SK-N-SH (cell line): ENCODE measurements around the gene RNF157. TPM values are rescaled to one million over a fixed set of nuclear protein-coding genes. Genes with fewer than 3 reads are reported as not detected.

Experiments used
- CTCF ChIA-PET: fragments of 300-600, 350-600 bp; formaldehyde crosslinking; extraction: SDS; loops from one replicate; lab custom pipeline; 2021; lab: Yijun Ruan, JAX
- POLR2A ChIA-PET: fragments of 350-600 bp; sonication (Branson Sonifier 250); formaldehyde crosslinking; extraction: SDS; loops from one replicate; lab custom pipeline; 2020; ENCODE audit warnings: antibody characterized with exemption, inconsistent platforms; lab: Yijun Ruan, JAX
- DNase-seq: peaks from one replicate; pipeline ENCODE4 v3.0.0; 2012
- H2AFZ ChIP-seq: fragments of 200-600 bp; sonication (generic); 2 replicates; pipeline ENCODE4 v1.8.1; 2016; ENCODE audit warnings: antibody characterized with exemption, mild to moderate bottlenecking, low read depth
- H3F3A ChIP-seq: fragments of 200-600 bp; sonication (generic); replicated peaks from 2 replicates; pipeline ENCODE3; 2016; ENCODE audit warnings: antibody characterized with exemption, mild to moderate bottlenecking; ENCODE audit not compliant: insufficient read depth
- H3K27ac ChIP-seq, 2 experiments: fragments of 200-500 bp in 1 of 2; fragments of 200-600 bp in 1 of 2; sonication (Bioruptor generic) in 1 of 2; sonication (generic), shearing (Covaris generic) in 1 of 2; 2 replicates each; pipeline versions ENCODE4 v1.5.1 to v1.6.1; 2014 to 2016; ENCODE audit warnings: low read depth in 2 of 2, inconsistent platforms in 1 of 2, low read length in 1 of 2, mild to moderate bottlenecking in 1 of 2, mixed read lengths in 1 of 2
- H3K27me3 ChIP-seq: fragments of 200-600 bp; sonication (generic), shearing (Covaris generic); 2 replicates; pipeline ENCODE4 v1.6.1; 2016; ENCODE audit warnings: mixed run types; ENCODE audit not compliant: insufficient read depth
- H3K36me3 ChIP-seq, 2 experiments: fragments of 200-500 bp in 1 of 2; fragments of 200-600 bp in 1 of 2; sonication (Bioruptor generic) in 1 of 2; sonication (generic) in 1 of 2; replicated peaks in 1 of 2; 2 replicates each; pipeline versions ENCODE3 to v1.5.1; 2014 to 2016; ENCODE audit warnings: low read length in 1 of 2, mild to moderate bottlenecking in 1 of 2; ENCODE audit not compliant: insufficient read depth in 2 of 2, control insufficient read depth in 1 of 2
- H3K4me1 ChIP-seq, 2 experiments: fragments of 200-500 bp in 1 of 2; fragments of 200-600 bp in 1 of 2; sonication (Bioruptor generic) in 1 of 2; sonication (generic), shearing (Covaris generic) in 1 of 2; 2 replicates each; pipeline versions ENCODE4 v1.5.1 to v1.6.1; 2014 to 2016; ENCODE audit warnings: low read depth in 1 of 2, low read length in 1 of 2, mixed run types in 1 of 2; ENCODE audit not compliant: insufficient read depth in 2 of 2, control insufficient read depth in 1 of 2
- H3K4me2 ChIP-seq: fragments of 200-600 bp; sonication (generic), shearing (Covaris generic); 2 replicates; pipeline ENCODE4 v1.6.1; 2017; ENCODE audit warnings: mixed run types
- H3K4me3 ChIP-seq, 2 experiments: fragments of 200-500 bp in 1 of 2; fragments of 200-600 bp in 1 of 2; sonication (Bioruptor generic) in 1 of 2; sonication (generic), shearing (Covaris generic) in 1 of 2; 2 replicates each; pipeline versions ENCODE4 v1.5.1 to v1.8.1; 2014 to 2016; ENCODE audit warnings: low read depth in 2 of 2, inconsistent platforms in 1 of 2, low read length in 1 of 2, mild to moderate bottlenecking in 1 of 2, mixed read lengths in 1 of 2, moderate library complexity in 1 of 2
- H3K79me2 ChIP-seq: fragments of 200-600 bp; sonication (generic); 2 replicates; pipeline ENCODE4 v1.8.1; 2017; ENCODE audit warnings: mild to moderate bottlenecking; ENCODE audit not compliant: insufficient read depth
- H3K9ac ChIP-seq: fragments of 200-600 bp; sonication (generic); 2 replicates; pipeline ENCODE4 v1.6.1; 2017; ENCODE audit warnings: mixed run types
- H3K9me2 ChIP-seq: fragments of 200-600 bp; sonication (generic); 2 replicates; pipeline ENCODE4 v1.6.1; 2017; ENCODE audit warnings: mixed run types
- H3K9me3 ChIP-seq: fragments of 200-600 bp; sonication (generic); 2 replicates; pipeline ENCODE4 v1.6.1; 2017; ENCODE audit warnings: mixed run types, mild to moderate bottlenecking, moderate library complexity
- H4K20me1 ChIP-seq: fragments of 200-600 bp; sonication (generic); 2 replicates; pipeline ENCODE4 v1.6.1; 2017; ENCODE audit warnings: mild to moderate bottlenecking, mixed run types; ENCODE audit not compliant: insufficient read depth
- ELF1 ChIP-seq: IDR thresholded peaks from 2 replicates; pipeline ENCODE4 v1.4.0; 2012
- EZH2phosphoT487 ChIP-seq: fragments of 200-600 bp; sonication (generic); IDR thresholded peaks from 2 replicates; pipeline ENCODE4 v1.6.1; 2017; ENCODE audit warnings: low read depth, mixed run types, mild to moderate bottlenecking, antibody characterized with exemption, moderate library complexity, borderline replicate concordance
- FOSL2 ChIP-seq: IDR thresholded peaks from 2 replicates; pipeline ENCODE4 v1.4.0; 2012; ENCODE audit warnings: low read depth, mild to moderate bottlenecking, moderate library complexity, borderline replicate concordance
- MEF2A ChIP-seq: IDR thresholded peaks from 2 replicates; pipeline ENCODE4 v1.4.0; 2012; ENCODE audit warnings: low read depth, borderline replicate concordance
- POLR2AphosphoS5 ChIP-seq: IDR thresholded peaks from 2 replicates; pipeline ENCODE4 v1.6.1; 2012; ENCODE audit warnings: low read depth, low read length
- RAD21 ChIP-seq: IDR thresholded peaks from 2 replicates; pipeline ENCODE4 v1.6.1; 2012; ENCODE audit warnings: mild to moderate bottlenecking, low read length
- RXRA ChIP-seq: IDR thresholded peaks from 2 replicates; pipeline ENCODE4 v1.4.0; 2012; ENCODE audit warnings: low read depth, mild to moderate bottlenecking, borderline replicate concordance
- TAF1 ChIP-seq: IDR thresholded peaks from 2 replicates; pipeline ENCODE4 v1.6.1; 2012; ENCODE audit warnings: low read depth, mild to moderate bottlenecking, low read length, moderate library complexity, borderline replicate concordance
- TEAD4 ChIP-seq: IDR thresholded peaks from 2 replicates; pipeline ENCODE4 v1.4.0; 2012; ENCODE audit warnings: mild to moderate bottlenecking, borderline replicate concordance; ENCODE audit not compliant: insufficient read depth
- WGBS: methylation state at CpG from one replicate; pipeline ENCODE4 v1.1.6; 2017; ENCODE audit warnings: low lambda C conversion rate; 5-methylcytosine and 5-hydroxymethylcytosine counted together
- polyA plus RNA-seq, 3 experiments: library from polyadenylated mRNA; depleted of rRNA; stranded (reverse); fragments of >200 nt; gene quantifications; 2 replicates each; pipeline ENCODE4 v1.2.3, GENCODE V29; 2012
- TF ChIP-seq, protein P1 (sequence below): fragments of 150-350 bp; IDR thresholded peaks from 2 replicates; pipeline ENCODE4 v1.6.1; 2017; ENCODE audit warnings: antibody characterized with exemption, low read length, low read depth, borderline replicate concordance
- TF ChIP-seq, protein P2 (sequence below): fragments of 150-350 bp; IDR thresholded peaks from 2 replicates; pipeline ENCODE4 v1.6.1; 2016; ENCODE audit warnings: mild to moderate bottlenecking, low read depth, low read length
- TF ChIP-seq, protein P3 (sequence below): IDR thresholded peaks from 2 replicates; pipeline ENCODE4 v1.4.0; 2012; ENCODE audit warnings: low read depth, borderline replicate concordance
- TF ChIP-seq, protein P4 (sequence below): fragments of 200-600 bp; sonication (generic); IDR thresholded peaks from 2 replicates; pipeline ENCODE4 v1.6.1; 2017; ENCODE audit warnings: antibody characterized with exemption, mild to moderate bottlenecking, moderate library complexity

The RNF157 gene
- polyA plus RNA-seq, 1 of the 3 experiments (the other 2 are of a cell fraction) = 5.2 TPM

DNA sequence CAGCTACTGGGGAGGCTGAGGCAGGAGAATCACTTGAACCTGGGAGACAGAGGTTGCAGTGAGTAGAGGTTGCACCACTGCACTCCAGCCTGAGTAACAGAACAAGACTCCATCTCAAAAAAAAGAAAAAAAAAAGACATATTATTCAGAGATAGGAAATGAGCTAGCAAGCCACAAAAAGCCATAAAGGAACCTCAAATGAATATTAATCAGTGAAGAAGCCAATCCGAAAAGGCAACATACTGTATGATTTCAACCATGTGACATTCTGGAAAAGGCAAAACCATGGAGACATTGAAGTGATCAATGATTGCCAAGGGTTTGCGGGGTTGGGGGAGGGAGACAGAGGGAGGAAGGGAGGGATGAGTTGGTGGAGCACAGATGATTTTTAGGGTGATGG is 128.3 kb downstream of the RNF157 start:
- WGBS = 86% methylated on average over 2 of the region's 2 CpGs
- ChIA-PET POLR2A (no interaction called here), CTCF (interaction anchor here (1.1 to 5.9 kb wide), 5 partner anchors 10 to 168 kb away, joined by 3 to 37 read pairs (median 5); partner anchors contain the start of gene CDK3)
- H3K79me2 ChIP-seq = no peaks in the 10 kb centered on the region
- H3K27ac ChIP-seq = no peak overlapping the region
- H3K4me1 ChIP-seq = no peaks in the 10 kb centered on the region
- no peak overlapping the region for H3K9ac ChIP-seq
- no peaks in the 10 kb centered on the region for H3K9me2 ChIP-seq
- H4K20me1 ChIP-seq = no peaks in the 10 kb centered on the region
- no peaks in the 10 kb centered on the region for H3K9me3 ChIP-seq
- H3F3A ChIP-seq = no peaks in the 10 kb centered on the region
- no peak overlapping the region for H3K4me2 ChIP-seq
- H3K36me3 ChIP-seq = no peaks in the 10 kb centered on the region
- H3K4me3 ChIP-seq = no peak overlapping the region
- no peak overlapping the region for H2AFZ ChIP-seq
- TF ChIP-seq ELF1 (no peak), EZH2phosphoT487 (no peak), TAF1 (no peak), RXRA (no peak), TEAD4 (no peak), RAD21 (no peak)
- TF ChIP-seq, protein P1, sequence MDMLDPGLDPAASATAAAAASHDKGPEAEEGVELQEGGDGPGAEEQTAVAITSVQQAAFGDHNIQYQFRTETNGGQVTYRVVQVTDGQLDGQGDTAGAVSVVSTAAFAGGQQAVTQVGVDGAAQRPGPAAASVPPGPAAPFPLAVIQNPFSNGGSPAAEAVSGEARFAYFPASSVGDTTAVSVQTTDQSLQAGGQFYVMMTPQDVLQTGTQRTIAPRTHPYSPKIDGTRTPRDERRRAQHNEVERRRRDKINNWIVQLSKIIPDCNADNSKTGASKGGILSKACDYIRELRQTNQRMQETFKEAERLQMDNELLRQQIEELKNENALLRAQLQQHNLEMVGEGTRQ = no peak
- TF ChIP-seq, protein P2, sequence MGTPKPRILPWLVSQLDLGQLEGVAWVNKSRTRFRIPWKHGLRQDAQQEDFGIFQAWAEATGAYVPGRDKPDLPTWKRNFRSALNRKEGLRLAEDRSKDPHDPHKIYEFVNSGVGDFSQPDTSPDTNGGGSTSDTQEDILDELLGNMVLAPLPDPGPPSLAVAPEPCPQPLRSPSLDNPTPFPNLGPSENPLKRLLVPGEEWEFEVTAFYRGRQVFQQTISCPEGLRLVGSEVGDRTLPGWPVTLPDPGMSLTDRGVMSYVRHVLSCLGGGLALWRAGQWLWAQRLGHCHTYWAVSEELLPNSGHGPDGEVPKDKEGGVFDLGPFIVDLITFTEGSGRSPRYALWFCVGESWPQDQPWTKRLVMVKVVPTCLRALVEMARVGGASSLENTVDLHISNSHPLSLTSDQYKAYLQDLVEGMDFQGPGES = no peak
- TF ChIP-seq, protein P3, sequence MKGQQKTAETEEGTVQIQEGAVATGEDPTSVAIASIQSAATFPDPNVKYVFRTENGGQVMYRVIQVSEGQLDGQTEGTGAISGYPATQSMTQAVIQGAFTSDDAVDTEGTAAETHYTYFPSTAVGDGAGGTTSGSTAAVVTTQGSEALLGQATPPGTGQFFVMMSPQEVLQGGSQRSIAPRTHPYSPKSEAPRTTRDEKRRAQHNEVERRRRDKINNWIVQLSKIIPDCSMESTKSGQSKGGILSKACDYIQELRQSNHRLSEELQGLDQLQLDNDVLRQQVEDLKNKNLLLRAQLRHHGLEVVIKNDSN = no peak
- DNase-seq = no peak
- no peaks in the 10 kb centered on the region; the same call in 1 of the 2 replicates for H3K27me3 ChIP-seq

DNA sequence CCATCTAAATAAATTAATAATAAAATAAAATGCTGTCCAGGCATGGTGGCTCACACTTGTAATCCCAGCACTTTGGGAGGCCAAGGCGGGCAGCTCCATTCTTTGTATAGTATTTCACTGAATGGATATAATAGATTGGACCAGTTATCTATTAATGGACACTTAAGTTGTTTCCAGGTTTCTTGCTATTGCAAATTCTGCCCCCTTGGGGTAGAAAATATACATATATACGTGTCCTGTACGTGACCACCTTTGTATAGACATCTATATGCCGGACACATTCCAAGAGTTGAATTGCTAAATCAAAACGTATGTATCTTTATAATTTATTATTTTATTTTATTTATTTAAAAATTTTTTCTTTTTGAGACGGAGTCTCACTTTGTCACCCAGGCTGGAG is 132.8 kb downstream of the RNF157 start:
- Histone ChIP-seq H3K36me3 (peaks cover 0 to 3% of the 10 kb centered on the region in 2 experiments), H3K27ac (no peak overlapping the region), H3K9me3 (no peaks in the 10 kb centered on the region), H3K4me2 (no peak overlapping the region), H3K4me1 (peaks cover 3 to 11% of the 10 kb centered on the region in 2 experiments; a peak in 2 of 4 replicates), H3K9ac (no peak overlapping the region), H3K4me3 (no peak overlapping the region), H3K79me2 (peaks cover 11% of the 10 kb centered on the region), H2AFZ (no peak overlapping the region), H3K9me2 (no peaks in the 10 kb centered on the region), H3K27me3 (no peaks in the 10 kb centered on the region; the same call in 1 of the 2 replicates)
- CTCF ChIA-PET = interaction anchor here (0.5 to 7.3 kb wide), 20 partner anchors 10 to 180 kb away, joined by 3 to 53 read pairs (median 3); partner anchors contain the start of gene CDK3
- 80% methylated on average over 6 of the region's 6 CpGs for WGBS
- POLR2A ChIA-PET = no interaction called here
- peak; percentile 38 for DNase-seq
- TF ChIP-seq FOSL2 (no peak), RAD21 (peak; percentile 33; the same call in 1 of the 2 replicates), POLR2AphosphoS5 (no peak), MEF2A (no peak)
- TF ChIP-seq, protein P4, sequence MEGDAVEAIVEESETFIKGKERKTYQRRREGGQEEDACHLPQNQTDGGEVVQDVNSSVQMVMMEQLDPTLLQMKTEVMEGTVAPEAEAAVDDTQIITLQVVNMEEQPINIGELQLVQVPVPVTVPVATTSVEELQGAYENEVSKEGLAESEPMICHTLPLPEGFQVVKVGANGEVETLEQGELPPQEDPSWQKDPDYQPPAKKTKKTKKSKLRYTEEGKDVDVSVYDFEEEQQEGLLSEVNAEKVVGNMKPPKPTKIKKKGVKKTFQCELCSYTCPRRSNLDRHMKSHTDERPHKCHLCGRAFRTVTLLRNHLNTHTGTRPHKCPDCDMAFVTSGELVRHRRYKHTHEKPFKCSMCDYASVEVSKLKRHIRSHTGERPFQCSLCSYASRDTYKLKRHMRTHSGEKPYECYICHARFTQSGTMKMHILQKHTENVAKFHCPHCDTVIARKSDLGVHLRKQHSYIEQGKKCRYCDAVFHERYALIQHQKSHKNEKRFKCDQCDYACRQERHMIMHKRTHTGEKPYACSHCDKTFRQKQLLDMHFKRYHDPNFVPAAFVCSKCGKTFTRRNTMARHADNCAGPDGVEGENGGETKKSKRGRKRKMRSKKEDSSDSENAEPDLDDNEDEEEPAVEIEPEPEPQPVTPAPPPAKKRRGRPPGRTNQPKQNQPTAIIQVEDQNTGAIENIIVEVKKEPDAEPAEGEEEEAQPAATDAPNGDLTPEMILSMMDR = peak; percentile 55
- TF ChIP-seq, all 33 proteins: peak for 2
- Histone ChIP-seq H3F3A (peaks cover 12% of the 10 kb centered on the region), H4K20me1 (no peaks in the 10 kb centered on the region)
